SJSA1 (cell line): ENCODE data around the gene TSPEAR. TPM values are rescaled to one million over a fixed set of nuclear protein-coding genes. Genes with fewer than 3 reads are reported as not detected.
"Not testable (repeated sequence)": the region's sequence is repeated elsewhere in the genome, so short reads cannot be mapped to it uniquely, and the experiment has no call there.

Experiments
- DNase-seq, 2 experiments: peaks; one replicate each; pipeline ENCODE4 v3.0.0-alpha.2; 2015 to 2020; ENCODE audit warnings: low spot score in 2 of 2, low read depth in 1 of 2
- H3K27ac ChIP-seq: fragments of 250-450 bp; sonication (Bioruptor Pico); 2 replicates; pipeline ENCODE4 v1.5.1; 2020; ENCODE audit warnings: mild to moderate bottlenecking, moderate library complexity
- H3K27me3 ChIP-seq: fragments of 250-450 bp; sonication (Bioruptor Pico); replicated peaks from 2 replicates; pipeline ENCODE4 v1.5.1; 2020; ENCODE audit warnings: mild to moderate bottlenecking, moderate library complexity
- H3K36me3 ChIP-seq: fragments of 250-450 bp; sonication (Bioruptor Pico); 2 replicates; pipeline ENCODE4 v1.5.1; 2020; ENCODE audit warnings: mild to moderate bottlenecking
- H3K4me1 ChIP-seq: fragments of 250-450 bp; sonication (Bioruptor Pico); replicated peaks from 2 replicates; pipeline ENCODE4 v1.6.1; 2021; ENCODE audit warnings: mild to moderate bottlenecking
- H3K4me3 ChIP-seq: fragments of 250-450 bp; sonication (Bioruptor Pico); 2 replicates; pipeline ENCODE4 v1.5.1; 2020; ENCODE audit warnings: mild to moderate bottlenecking
- H3K9me3 ChIP-seq: fragments of 250-450 bp; sonication (Bioruptor Pico); replicated peaks from 2 replicates; pipeline ENCODE4 v1.5.1; 2020; ENCODE audit warnings: mild to moderate bottlenecking
- total RNA-seq: library from RNA; depleted of rRNA; stranded (reverse); fragments of >200 nt; shearing (Covaris generic); gene quantifications from 2 replicates; pipeline ENCODE4 v1.2.3, GENCODE V29; 2014

Gene TSPEAR
- total RNA-seq, 1 experiment from 2014 or later: not detected

GRCh38 chr21:44479556-44480199 is 231.7 kb downstream of the TSPEAR start:
- H3K27me3 ChIP-seq, H3K4me3 ChIP-seq, H3K4me1 ChIP-seq, H3K27ac ChIP-seq, H3K9me3 ChIP-seq, H3K36me3 ChIP-seq: not testable (repeated sequence)
- DNase-seq: peak in 1 of 2 experiments; percentile 24

GRCh38 chr21:44478801-44479167 is 232.6 kb downstream of the TSPEAR start:
- H3K4me1 ChIP-seq: no peaks in the 10 kb centered on the region
- no peaks in the 10 kb centered on the region for H3K9me3 ChIP-seq
- no peaks in the 10 kb centered on the region for H3K27me3 ChIP-seq
- H3K27ac ChIP-seq: no peak overlapping the region
- H3K4me3 ChIP-seq: no peak overlapping the region
- no peaks in the 10 kb centered on the region for H3K36me3 ChIP-seq
- no peak for DNase-seq

- Histone ChIP-seq H3K27me3 (no peaks in the 10 kb centered on the region), H3K9me3 (no peaks in the 10 kb centered on the region), H3K4me1 (no peaks in the 10 kb centered on the region), H3K4me3 (no peak overlapping the region), H3K27ac (no peak overlapping the region), H3K36me3 (no peaks in the 10 kb centered on the region)
- no peak for DNase-seq
These were observed 233.1 kb downstream of the TSPEAR start for GRCh38 chr21:44478124-44478800.

- Histone ChIP-seq H3K27me3 (no peaks in the 10 kb centered on the region), H3K27ac (no peak overlapping the region), H3K4me1 (no peaks in the 10 kb centered on the region), H3K36me3 (no peaks in the 10 kb centered on the region), H3K4me3 (no peak overlapping the region), H3K9me3 (no peaks in the 10 kb centered on the region)
- DNase-seq: no peak
These were observed 233.7 kb downstream of the TSPEAR start for GRCh38 chr21:44477712-44478111.

GRCh38 chr21:44477131-44477530 is 234.2 kb downstream of the TSPEAR start:
- Histone ChIP-seq H3K27me3 (no peaks in the 10 kb centered on the region; the same call in 1 of the 2 replicates), H3K36me3 (no peaks in the 10 kb centered on the region), H3K4me3 (no peak overlapping the region), H3K4me1 (no peaks in the 10 kb centered on the region), H3K27ac (no peak overlapping the region), H3K9me3 (no peaks in the 10 kb centered on the region)
- DNase-seq: no peak

GRCh38 chr21:44475266-44475845 is 236.0 kb downstream of the TSPEAR start:
- no peak overlapping the region for H3K27ac ChIP-seq
- no peaks in the 10 kb centered on the region for H3K36me3 ChIP-seq
- no peaks in the 10 kb centered on the region for H3K9me3 ChIP-seq
- no peak for DNase-seq
- H3K27me3 ChIP-seq: no peaks in the 10 kb centered on the region; the same call in 1 of the 2 replicates
- H3K4me3 ChIP-seq: no peak overlapping the region
- no peaks in the 10 kb centered on the region for H3K4me1 ChIP-seq

- H3K36me3 ChIP-seq: no peaks in the 10 kb centered on the region
- no peaks in the 10 kb centered on the region for H3K9me3 ChIP-seq
- H3K4me3 ChIP-seq: no peak overlapping the region
- DNase-seq: no peak
- no peak overlapping the region for H3K27ac ChIP-seq
- H3K4me1 ChIP-seq: no peaks in the 10 kb centered on the region
- no peaks in the 10 kb centered on the region; the same call in 1 of the 2 replicates for H3K27me3 ChIP-seq
These were observed 237.3 kb downstream of the TSPEAR start for GRCh38 chr21:44473915-44474555.

- DNase-seq: no peak
- Histone ChIP-seq H3K27ac (no peak overlapping the region), H3K4me3 (no peak overlapping the region), H3K4me1 (no peaks in the 10 kb centered on the region), H3K27me3 (no peaks in the 10 kb centered on the region; the same call in 1 of the 2 replicates), H3K9me3 (no peaks in the 10 kb centered on the region), H3K36me3 (no peaks in the 10 kb centered on the region)
These were observed 239.4 kb downstream of the TSPEAR start for GRCh38 chr21:44471996-44472395.

- no peak for DNase-seq
- no peak overlapping the region for H3K27ac ChIP-seq
- no peak overlapping the region for H3K4me3 ChIP-seq
- H3K27me3 ChIP-seq: no peaks in the 10 kb centered on the region; the same call in 1 of the 2 replicates
- H3K9me3 ChIP-seq: no peaks in the 10 kb centered on the region
- no peaks in the 10 kb centered on the region for H3K4me1 ChIP-seq
- no peaks in the 10 kb centered on the region for H3K36me3 ChIP-seq
These were observed 240.0 kb downstream of the TSPEAR start for GRCh38 chr21:44471341-44471740.

GRCh38 chr21:44467859-44468195 is 243.5 kb downstream of the TSPEAR start:
- no peak for DNase-seq
- H3K27ac ChIP-seq: no peak overlapping the region
- no peaks in the 10 kb centered on the region for H3K4me1 ChIP-seq
- no peaks in the 10 kb centered on the region for H3K9me3 ChIP-seq
- H3K36me3 ChIP-seq: no peaks in the 10 kb centered on the region
- H3K4me3 ChIP-seq: no peak overlapping the region
- H3K27me3 ChIP-seq: no peaks in the 10 kb centered on the region; the same call in 1 of the 2 replicates

GRCh38 chr21:44466996-44467858 is 244.1 kb downstream of the TSPEAR start:
- no peak for DNase-seq
- Histone ChIP-seq H3K27me3 (no peaks in the 10 kb centered on the region; the same call in 1 of the 2 replicates), H3K4me1 (no peaks in the 10 kb centered on the region), H3K27ac (no peak overlapping the region), H3K9me3 (no peaks in the 10 kb centered on the region), H3K36me3 (no peaks in the 10 kb centered on the region), H3K4me3 (no peak overlapping the region)

- DNase-seq: no peak
- H3K4me1 ChIP-seq: no peaks in the 10 kb centered on the region
- H3K36me3 ChIP-seq: no peaks in the 10 kb centered on the region
- no peaks in the 10 kb centered on the region for H3K9me3 ChIP-seq
- no peaks in the 10 kb centered on the region for H3K27me3 ChIP-seq
- H3K4me3 ChIP-seq: no peak overlapping the region
- no peak overlapping the region for H3K27ac ChIP-seq
These were observed 244.9 kb downstream of the TSPEAR start for GRCh38 chr21:44466351-44466954.

- Histone ChIP-seq H3K27ac (no peak overlapping the region), H3K9me3 (no peaks in the 10 kb centered on the region), H3K4me3 (no peak overlapping the region), H3K27me3 (no peaks in the 10 kb centered on the region), H3K36me3 (no peaks in the 10 kb centered on the region), H3K4me1 (no peaks in the 10 kb centered on the region)
- DNase-seq: no peak
These were observed 247.0 kb downstream of the TSPEAR start for GRCh38 chr21:44464351-44464750.
